ENCODE data around the gene NOS1. TPM values are rescaled to one million over a fixed set of nuclear protein-coding genes. Genes with fewer than 3 reads are reported as not detected.

Gene NOS1
- total RNA-seq, 3 donors from 2014 or later = under 0.01 to 0.16 TPM; not detected in 1

GRCh38 chr12:117162633-117163032 lies 198.8 kb downstream of the NOS1 start:
- no peaks in the 10 kb centered on the region for H3K27me3 ChIP-seq
- no peak overlapping the region for H3K27ac ChIP-seq
- H3K9me3 ChIP-seq = no peaks in the 10 kb centered on the region
- no peak for DNase-seq (ENCODE audit: low spot score in 2 of 2)
- H3K4me3 ChIP-seq = no peak overlapping the region
- no peaks in the 10 kb centered on the region for H3K4me1 ChIP-seq
- no peaks in the 10 kb centered on the region for H3K36me3 ChIP-seq
- TF ChIP-seq CTCF (IDR thresholded peaks at IDR 0.05) (no peak), POLR2A (IDR thresholded peaks at IDR 0.05) (no peak), POLR2AphosphoS5 (IDR thresholded peaks at IDR 0.05) (no peak)
- intact Hi-C loops (cut with DNase I; ENCODE audit: low total_unique reads) = no loop called here

DNA sequence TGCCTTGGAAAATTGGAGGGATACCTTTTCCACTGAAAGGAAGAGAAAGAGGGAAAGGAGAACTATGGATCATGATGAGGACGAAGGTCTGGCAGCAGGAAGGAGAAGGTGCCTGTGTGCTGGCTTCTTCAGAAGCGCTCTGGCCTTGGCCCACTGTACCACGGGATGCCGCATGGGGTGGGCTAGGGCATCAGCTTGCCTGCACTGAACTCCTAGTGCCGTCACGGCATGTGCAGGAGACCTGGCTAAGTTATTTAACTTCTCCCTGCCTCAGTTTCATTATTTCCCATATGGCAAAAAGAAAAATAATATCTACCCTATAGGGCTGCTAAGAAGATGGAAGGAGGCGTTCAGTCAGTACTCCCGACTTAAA lies 199.3 kb downstream of the NOS1 start:
- H3K4me1 ChIP-seq = no peaks in the 10 kb centered on the region
- H3K27ac ChIP-seq = no peak overlapping the region
- no peaks in the 10 kb centered on the region for H3K36me3 ChIP-seq
- no peak for TF ChIP-seq CTCF (IDR thresholded peaks at IDR 0.05)
- TF ChIP-seq POLR2AphosphoS5 (IDR thresholded peaks at IDR 0.05) = no peak
- no peak for DNase-seq (ENCODE audit: low spot score in 2 of 2)
- no peak overlapping the region for H3K4me3 ChIP-seq
- H3K27me3 ChIP-seq = no peaks in the 10 kb centered on the region
- H3K9me3 ChIP-seq = no peaks in the 10 kb centered on the region
- intact Hi-C loops (cut with DNase I; ENCODE audit: low total_unique reads) = no loop called here

- Histone ChIP-seq H3K9me3 (no peaks in the 10 kb centered on the region), H3K27me3 (no peaks in the 10 kb centered on the region), H3K4me3 (no peak overlapping the region), H3K36me3 (no peaks in the 10 kb centered on the region), H3K4me1 (no peaks in the 10 kb centered on the region), H3K27ac (no peak overlapping the region)
- DNase-seq (ENCODE audit: low spot score in 2 of 2) = no peak
- TF ChIP-seq CTCF (IDR thresholded peaks at IDR 0.05) (no peak), POLR2A (IDR thresholded peaks at IDR 0.05) (no peak)
- intact Hi-C loops (cut with DNase I; ENCODE audit: low total_unique reads) = no loop called here
Measured at GRCh38 chr12:117161460-117162166, 199.8 kb downstream of the NOS1 start.

DNA sequence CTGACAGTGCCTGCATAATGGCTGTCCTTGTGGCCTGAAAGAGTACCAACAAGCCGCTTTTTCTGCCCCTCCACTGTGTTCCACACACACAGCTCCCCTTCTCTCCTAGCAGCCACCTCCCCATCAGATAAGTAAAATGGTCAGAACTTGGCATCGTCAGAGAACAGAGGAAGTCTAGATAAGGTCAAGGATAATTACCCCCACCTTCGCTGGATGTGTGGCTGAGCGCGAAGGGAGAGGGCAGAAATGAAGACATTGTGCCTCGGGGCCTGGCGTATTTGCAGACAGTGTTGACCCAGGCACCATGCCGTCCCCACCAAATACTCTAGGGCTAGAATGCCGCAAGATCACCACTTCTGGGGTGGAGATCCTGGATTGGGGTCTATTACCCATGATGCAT lies 201.8 kb downstream of the NOS1 start:
- no peak overlapping the region for H3K27ac ChIP-seq
- no peak overlapping the region for H3K4me3 ChIP-seq
- H3K9me3 ChIP-seq = no peaks in the 10 kb centered on the region
- peaks cover 6% of the 10 kb centered on the region for H3K36me3 ChIP-seq
- intact Hi-C loops (cut with DNase I; ENCODE audit: low total_unique reads) = no loop called here
- TF ChIP-seq CTCF (IDR thresholded peaks at IDR 0.05) (no peak), POLR2A (IDR thresholded peaks at IDR 0.05) (no peak), POLR2AphosphoS5 (IDR thresholded peaks at IDR 0.05) (no peak)
- H3K27me3 ChIP-seq = no peaks in the 10 kb centered on the region
- DNase-seq (ENCODE audit: low spot score in 2 of 2) = no peak
- H3K4me1 ChIP-seq = no peaks in the 10 kb centered on the region

- intact Hi-C loops (cut with DNase I; ENCODE audit: low total_unique reads) = no loop called here
- H3K36me3 ChIP-seq = peaks cover 6% of the 10 kb centered on the region
- no peak overlapping the region for H3K4me3 ChIP-seq
- H3K4me1 ChIP-seq = no peaks in the 10 kb centered on the region
- TF ChIP-seq CTCF (IDR thresholded peaks at IDR 0.05) = no peak
- H3K27me3 ChIP-seq = no peaks in the 10 kb centered on the region
- no peak for DNase-seq (ENCODE audit: low spot score in 2 of 2)
- H3K27ac ChIP-seq = no peak overlapping the region
- H3K9me3 ChIP-seq = no peaks in the 10 kb centered on the region
Measured at GRCh38 chr12:117158911-117159553, 202.4 kb downstream of the NOS1 start.

Other genes starting within 250 kb of the NOS1 start
- gene FBXO21, start 171.2 kb downstream of the NOS1 start, total RNA-seq = 10 to 100 TPM; 64.0 to 99.0 (median 65.3) TPM

Measured in breast epithelium (tissue), 4 donors.